Liver (tissue), 9 donors: ENCODE results near the gene TCF12. TPM values are rescaled to one million over a fixed set of nuclear protein-coding genes. Genes with fewer than 3 reads are reported as not detected.

Experiments
- DNase-seq: peaks from one replicate; pipeline ENCODE4 v3.0.0-alpha.2; 2017; ENCODE audit warnings: low spot score
- H3K27ac ChIP-seq, 2 donors: one replicate each; pipeline ENCODE4 v1.7.0; 2013; ENCODE audit warnings: inconsistent platforms in 2 of 2, low read length in 2 of 2, control low read depth in 1 of 2, low read depth in 1 of 2, mild to moderate bottlenecking in 1 of 2
- H3K27me3 ChIP-seq, 4 donors: one replicate each; pipeline versions ENCODE4 v1.6.1 to v1.7.0; 2013; ENCODE audit warnings: low read length in 3 of 4, inconsistent platforms in 1 of 4, mild to moderate bottlenecking in 1 of 4, moderate library complexity in 1 of 4; ENCODE audit not compliant: control insufficient read depth in 4 of 4, insufficient read depth in 4 of 4
- H3K36me3 ChIP-seq, 4 donors: one replicate each; pipeline versions ENCODE4 v1.6.1 to v1.7.0; 2013; ENCODE audit warnings: low read length in 3 of 4, mild to moderate bottlenecking in 3 of 4, low read depth in 1 of 4, moderate library complexity in 1 of 4; ENCODE audit not compliant: control insufficient read depth in 4 of 4, insufficient read depth in 3 of 4
- H3K4me1 ChIP-seq, 4 donors: one replicate each; pipeline versions ENCODE4 v1.6.1 to v1.7.0; 2013; ENCODE audit warnings: low read length in 3 of 4, mild to moderate bottlenecking in 3 of 4, moderate library complexity in 1 of 4; ENCODE audit not compliant: control insufficient read depth in 4 of 4, insufficient read depth in 4 of 4
- H3K4me3 ChIP-seq, 3 donors: one replicate each; pipeline versions ENCODE4 v1.6.1 to v1.7.0; 2013; ENCODE audit warnings: low read length in 3 of 3, control low read depth in 1 of 3, low read depth in 1 of 3, mild to moderate bottlenecking in 1 of 3
- H3K9ac ChIP-seq, 2 donors: one replicate each; pipeline ENCODE4 v1.7.0; 2013; ENCODE audit warnings: low read length in 2 of 2, mild to moderate bottlenecking in 2 of 2, moderate library complexity in 2 of 2, control low read depth in 1 of 2, low read depth in 1 of 2
- H3K9me3 ChIP-seq, 4 donors: one replicate each; pipeline versions ENCODE4 v1.6.1 to v1.7.0; 2013; ENCODE audit warnings: low read length in 3 of 4; ENCODE audit not compliant: control insufficient read depth in 4 of 4
- EGR1 ChIP-seq, 2 donors: IDR thresholded peaks; 2 replicates each; pipeline ENCODE4 v1.6.1; 2016 to 2018; ENCODE audit warnings: antibody characterized with exemption in 2 of 2, low read depth in 2 of 2
- FOXA1 ChIP-seq: IDR thresholded peaks from 2 replicates; pipeline ENCODE4 v1.6.1; 2016; ENCODE audit warnings: antibody characterized with exemption
- FOXA2 ChIP-seq: IDR thresholded peaks from 2 replicates; pipeline ENCODE4 v1.6.1; 2016; ENCODE audit warnings: antibody characterized with exemption
- GABPA ChIP-seq, 2 donors: IDR thresholded peaks in 1 of 2; conservative IDR thresholded peaks in 1 of 2; 2 replicates each; pipeline ENCODE4 v1.6.1; 2016; ENCODE audit warnings: antibody characterized with exemption in 2 of 2, mild to moderate bottlenecking in 1 of 2, moderate library complexity in 1 of 2
- HNF4A ChIP-seq, 2 donors: conservative IDR thresholded peaks; 2 replicates each; pipeline ENCODE4 v1.6.1; 2016; ENCODE audit warnings: antibody characterized with exemption in 2 of 2, mild to moderate bottlenecking in 2 of 2
- HNF4G ChIP-seq: IDR thresholded peaks from 2 replicates; pipeline ENCODE4 v1.6.1; 2016; ENCODE audit warnings: antibody characterized with exemption
- JUND ChIP-seq, 2 donors: IDR thresholded peaks; 2 replicates each; pipeline ENCODE4 v1.6.1; 2016; ENCODE audit warnings: antibody characterized with exemption in 2 of 2
- NR2F2 ChIP-seq: IDR thresholded peaks from 2 replicates; pipeline ENCODE4 v1.6.1; 2016; ENCODE audit warnings: antibody characterized with exemption
- RAD21 ChIP-seq, 2 donors: IDR thresholded peaks; 2 replicates each; pipeline ENCODE4 v1.6.1; 2016; ENCODE audit warnings: antibody characterized with exemption in 2 of 2, mild to moderate bottlenecking in 2 of 2
- RXRA ChIP-seq, 2 donors: IDR thresholded peaks; 2 replicates each; pipeline ENCODE4 v1.6.1; 2017 to 2018; ENCODE audit warnings: antibody characterized with exemption in 2 of 2, mild to moderate bottlenecking in 1 of 2
- SP1 ChIP-seq: IDR thresholded peaks from 2 replicates; pipeline ENCODE4 v1.6.1; 2018; ENCODE audit warnings: antibody characterized with exemption, mild to moderate bottlenecking
- TAF1 ChIP-seq: conservative IDR thresholded peaks from 2 replicates; pipeline ENCODE4 v1.6.1; 2016; ENCODE audit warnings: antibody characterized with exemption, mild to moderate bottlenecking
- YY1 ChIP-seq: IDR thresholded peaks from 2 replicates; pipeline ENCODE4 v1.6.1; 2016; ENCODE audit warnings: antibody characterized with exemption, mild to moderate bottlenecking
- WGBS: extraction: QIAGEN DNeasy Blood & Tissue Kit; methylation state at CpG from one replicate; pipeline ENCODE4 v1.1.7; 2013; 5-methylcytosine and 5-hydroxymethylcytosine counted together
- polyA plus RNA-seq, 2 donors: library from polyadenylated mRNA; stranded (reverse) in 1 of 2; unstranded in 1 of 2; fragments of 200-250 nt in 1 of 2; fragments of >200 nt in 1 of 2; fragmentation: Nextera tagmentation in 1 of 2; extraction: Ambion mirVana in 1 of 2; gene quantifications; one replicate each; pipeline versions ENCODE4 v1.2.1 to v1.2.3, GENCODE V29; 2013 to 2015
- total RNA-seq, 2 donors: library from RNA; depleted of rRNA; stranded (reverse); fragments of >200 nt; gene quantifications; one replicate each; pipeline ENCODE4 v1.2.3, GENCODE V29; 2014
- TF ChIP-seq, protein P1 (sequence below): IDR thresholded peaks from 2 replicates; pipeline ENCODE4 v1.6.1; 2016; ENCODE audit warnings: antibody characterized with exemption
- TF ChIP-seq, protein P2 (sequence below): IDR thresholded peaks from 2 replicates; pipeline ENCODE4 v1.6.1; 2016; ENCODE audit warnings: antibody characterized with exemption, mild to moderate bottlenecking
- donor health status: healthy.
- donor health status: healthy.
- donor health status: healthy.
- donor health status: healthy.
- donor health status: healthy.

TCF12 gene
- total and polyA plus RNA-seq, 4 donors = 8.7 to 38.3 (median 22.3) TPM

DNA sequence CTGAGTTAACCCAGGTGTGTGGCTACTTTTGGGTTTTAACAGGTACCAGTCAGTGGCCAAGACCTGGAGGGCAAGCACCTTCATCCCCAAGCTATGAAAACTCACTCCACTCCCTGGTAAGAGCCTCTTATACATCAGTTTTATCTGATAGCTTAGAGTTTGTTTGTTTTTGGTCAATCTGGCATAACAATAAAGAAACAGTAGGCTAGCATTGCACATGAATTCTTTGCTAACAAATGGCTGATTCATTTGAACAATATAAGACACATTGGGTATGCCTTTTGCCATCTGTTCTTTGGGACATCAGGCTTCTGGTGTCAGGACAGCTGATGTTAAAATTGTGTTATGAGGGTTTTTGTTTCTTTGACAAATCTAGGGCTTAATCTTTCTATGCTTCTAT lies 332.9 kb downstream of the TCF12 start:
- no peak for DNase-seq
- Histone ChIP-seq H3K27me3 (no peaks in the 10 kb centered on the region), H3K36me3 (peaks cover 2 to 21% (median 13%) of the 10 kb centered on the region in 4 donors), H3K4me3 (no peak overlapping the region), H3K9me3 (no peaks in the 10 kb centered on the region), H3K9ac (no peak overlapping the region), H3K4me1 (no peaks in the 10 kb centered on the region), H3K27ac (no peak overlapping the region)
- TF ChIP-seq GABPA (IDR thresholded peaks at IDR 0.05 in 1 of 2, conservative IDR thresholded peaks at IDR 0.05 in 1 of 2) (no peak), HNF4G (no peak), EGR1 (IDR thresholded peaks at IDR 0.05; ENCODE audit: low read depth in 2 of 2) (no peak)

DNA sequence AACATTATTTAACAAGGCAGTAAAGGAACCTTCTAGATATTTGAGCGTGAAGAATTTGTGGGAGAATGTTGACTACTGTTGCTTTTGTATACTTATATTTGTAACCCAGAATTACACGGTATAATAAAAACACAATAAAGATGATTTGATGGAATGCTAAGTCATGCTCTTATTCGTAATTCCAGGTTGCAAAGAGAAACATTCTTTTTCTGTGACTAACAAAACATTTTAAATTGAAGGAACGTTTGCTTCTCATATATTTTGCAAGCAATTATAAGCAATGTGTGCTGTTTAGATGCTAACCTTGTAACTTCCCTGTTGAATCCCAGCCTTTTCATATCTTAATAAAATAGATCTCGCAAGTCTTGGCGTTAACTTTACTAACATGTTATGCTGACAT lies 333.5 kb downstream of the TCF12 start:
- no peaks in the 10 kb centered on the region for H3K4me1 ChIP-seq
- TF ChIP-seq HNF4G (no peak), RAD21 (IDR thresholded peaks at IDR 0.05) (no peak)
- H3K4me3 ChIP-seq = no peak overlapping the region
- H3K36me3 ChIP-seq = peaks cover 2 to 16% (median 12%) of the 10 kb centered on the region in 4 donors
- H3K27me3 ChIP-seq = no peaks in the 10 kb centered on the region
- H3K9me3 ChIP-seq = no peaks in the 10 kb centered on the region
- DNase-seq = no peak
- no peak overlapping the region for H3K27ac ChIP-seq
- H3K9ac ChIP-seq = no peak overlapping the region
- 86% methylated on average over 6 of the region's 6 CpGs for WGBS

DNA sequence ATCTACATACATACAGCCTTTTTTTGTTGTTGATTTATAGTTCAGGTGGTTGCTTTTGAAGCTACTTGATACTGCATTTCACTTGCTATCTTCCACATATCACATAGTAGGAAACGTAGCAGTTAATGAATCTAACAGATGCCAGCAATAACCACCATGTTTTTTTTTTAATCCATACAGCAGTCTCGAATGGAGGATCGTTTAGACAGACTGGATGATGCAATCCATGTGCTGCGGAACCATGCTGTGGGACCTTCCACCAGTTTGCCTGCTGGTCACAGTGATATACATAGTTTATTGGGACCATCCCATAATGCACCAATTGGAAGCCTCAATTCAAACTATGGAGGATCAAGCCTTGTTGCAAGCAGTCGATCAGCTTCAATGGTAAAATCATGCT lies 334.6 kb downstream of the TCF12 start:
- 88% methylated on average over 5 of the region's 5 CpGs for WGBS
- TF ChIP-seq SP1 (no peak), EGR1 (IDR thresholded peaks at IDR 0.05; ENCODE audit: low read depth in 2 of 2) (no peak)
- TF ChIP-seq, protein P1, sequence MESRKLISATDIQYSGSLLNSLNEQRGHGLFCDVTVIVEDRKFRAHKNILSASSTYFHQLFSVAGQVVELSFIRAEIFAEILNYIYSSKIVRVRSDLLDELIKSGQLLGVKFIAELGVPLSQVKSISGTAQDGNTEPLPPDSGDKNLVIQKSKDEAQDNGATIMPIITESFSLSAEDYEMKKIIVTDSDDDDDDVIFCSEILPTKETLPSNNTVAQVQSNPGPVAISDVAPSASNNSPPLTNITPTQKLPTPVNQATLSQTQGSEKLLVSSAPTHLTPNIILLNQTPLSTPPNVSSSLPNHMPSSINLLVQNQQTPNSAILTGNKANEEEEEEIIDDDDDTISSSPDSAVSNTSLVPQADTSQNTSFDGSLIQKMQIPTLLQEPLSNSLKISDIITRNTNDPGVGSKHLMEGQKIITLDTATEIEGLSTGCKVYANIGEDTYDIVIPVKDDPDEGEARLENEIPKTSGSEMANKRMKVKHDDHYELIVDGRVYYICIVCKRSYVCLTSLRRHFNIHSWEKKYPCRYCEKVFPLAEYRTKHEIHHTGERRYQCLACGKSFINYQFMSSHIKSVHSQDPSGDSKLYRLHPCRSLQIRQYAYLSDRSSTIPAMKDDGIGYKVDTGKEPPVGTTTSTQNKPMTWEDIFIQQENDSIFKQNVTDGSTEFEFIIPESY = no peak
- Histone ChIP-seq H3K27ac (no peak overlapping the region), H3K4me1 (no peaks in the 10 kb centered on the region), H3K36me3 (peaks cover 2 to 12% (median 10%) of the 10 kb centered on the region in 4 donors), H3K9ac (no peak overlapping the region), H3K9me3 (no peaks in the 10 kb centered on the region), H3K27me3 (no peaks in the 10 kb centered on the region), H3K4me3 (no peak overlapping the region)
- no peak for DNase-seq

DNA sequence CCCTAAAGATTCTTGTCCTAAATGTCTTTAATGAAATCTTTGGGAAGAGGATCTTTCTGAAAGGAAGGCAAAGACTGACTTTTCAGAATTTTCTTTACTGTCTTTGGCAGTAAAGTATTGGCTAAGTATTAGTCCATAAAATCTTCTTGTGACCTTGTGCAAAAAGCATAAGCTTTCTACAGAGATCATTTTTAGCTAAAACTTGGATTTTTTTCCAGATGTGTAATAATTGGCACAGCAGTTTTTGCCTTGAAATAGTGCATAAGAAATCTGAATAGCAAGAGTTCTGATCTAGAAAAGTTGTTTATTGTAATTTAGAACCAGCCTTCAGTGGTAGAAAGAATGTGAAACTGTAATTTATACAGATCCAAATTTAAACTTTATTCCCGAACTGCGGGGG lies 335.1 kb downstream of the TCF12 start:
- WGBS = 95% methylated on average over 2 of the region's 2 CpGs
- DNase-seq = no peak
- H3K9me3 ChIP-seq = no peaks in the 10 kb centered on the region
- H3K4me1 ChIP-seq = no peaks in the 10 kb centered on the region
- no peak overlapping the region for H3K4me3 ChIP-seq
- peaks cover 2 to 12% (median 10%) of the 10 kb centered on the region in 4 donors for H3K36me3 ChIP-seq
- no peak overlapping the region for H3K9ac ChIP-seq
- H3K27ac ChIP-seq = no peak overlapping the region
- H3K27me3 ChIP-seq = no peaks in the 10 kb centered on the region
- no peak for TF ChIP-seq YY1
- no peak for TF ChIP-seq RAD21 (IDR thresholded peaks at IDR 0.05)
- TF ChIP-seq HNF4A (conservative IDR thresholded peaks at IDR 0.05) = no peak
- TF ChIP-seq RXRA (IDR thresholded peaks at IDR 0.05) = no peak
- no peak for TF ChIP-seq GABPA (IDR thresholded peaks at IDR 0.05 in 1 of 2, conservative IDR thresholded peaks at IDR 0.05 in 1 of 2)
- TF ChIP-seq, protein P2, sequence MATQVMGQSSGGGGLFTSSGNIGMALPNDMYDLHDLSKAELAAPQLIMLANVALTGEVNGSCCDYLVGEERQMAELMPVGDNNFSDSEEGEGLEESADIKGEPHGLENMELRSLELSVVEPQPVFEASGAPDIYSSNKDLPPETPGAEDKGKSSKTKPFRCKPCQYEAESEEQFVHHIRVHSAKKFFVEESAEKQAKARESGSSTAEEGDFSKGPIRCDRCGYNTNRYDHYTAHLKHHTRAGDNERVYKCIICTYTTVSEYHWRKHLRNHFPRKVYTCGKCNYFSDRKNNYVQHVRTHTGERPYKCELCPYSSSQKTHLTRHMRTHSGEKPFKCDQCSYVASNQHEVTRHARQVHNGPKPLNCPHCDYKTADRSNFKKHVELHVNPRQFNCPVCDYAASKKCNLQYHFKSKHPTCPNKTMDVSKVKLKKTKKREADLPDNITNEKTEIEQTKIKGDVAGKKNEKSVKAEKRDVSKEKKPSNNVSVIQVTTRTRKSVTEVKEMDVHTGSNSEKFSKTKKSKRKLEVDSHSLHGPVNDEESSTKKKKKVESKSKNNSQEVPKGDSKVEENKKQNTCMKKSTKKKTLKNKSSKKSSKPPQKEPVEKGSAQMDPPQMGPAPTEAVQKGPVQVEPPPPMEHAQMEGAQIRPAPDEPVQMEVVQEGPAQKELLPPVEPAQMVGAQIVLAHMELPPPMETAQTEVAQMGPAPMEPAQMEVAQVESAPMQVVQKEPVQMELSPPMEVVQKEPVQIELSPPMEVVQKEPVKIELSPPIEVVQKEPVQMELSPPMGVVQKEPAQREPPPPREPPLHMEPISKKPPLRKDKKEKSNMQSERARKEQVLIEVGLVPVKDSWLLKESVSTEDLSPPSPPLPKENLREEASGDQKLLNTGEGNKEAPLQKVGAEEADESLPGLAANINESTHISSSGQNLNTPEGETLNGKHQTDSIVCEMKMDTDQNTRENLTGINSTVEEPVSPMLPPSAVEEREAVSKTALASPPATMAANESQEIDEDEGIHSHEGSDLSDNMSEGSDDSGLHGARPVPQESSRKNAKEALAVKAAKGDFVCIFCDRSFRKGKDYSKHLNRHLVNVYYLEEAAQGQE = no peak
- TF ChIP-seq HNF4G = no peak
- TF ChIP-seq TAF1 = no peak
- no peak for TF ChIP-seq FOXA1
- TF ChIP-seq, protein P1 = no peak
- no peak for TF ChIP-seq JUND (IDR thresholded peaks at IDR 0.05)
- TF ChIP-seq SP1 = no peak
- TF ChIP-seq FOXA2 = no peak
- TF ChIP-seq NR2F2 = no peak
